Endodermal cell (in vitro differentiated cells): ENCODE measurements around the gene SLC17A2. TPM values are rescaled to one million over a fixed set of nuclear protein-coding genes. Genes with fewer than 3 reads are reported as not detected.

Experiments used
- DNase-seq: peaks from one replicate; pipeline ENCODE4 v3.0.0-alpha.2; 2017
- H3K27ac ChIP-seq: 2 replicates; pipeline ENCODE4 v1.5.1; 2013; ENCODE audit warnings: mild to moderate bottlenecking, low read depth, low read length, moderate library complexity
- H3K27me3 ChIP-seq: 2 replicates; pipeline ENCODE4 v1.6.1; 2013; ENCODE audit warnings: mild to moderate bottlenecking, low read length, moderate library complexity; ENCODE audit not compliant: insufficient read depth, control insufficient read depth, poor library complexity, severe bottlenecking
- H3K36me3 ChIP-seq: 2 replicates; pipeline ENCODE4 v1.7.0; 2013; ENCODE audit warnings: mild to moderate bottlenecking, low read length, moderate library complexity; ENCODE audit not compliant: control insufficient read depth, insufficient read depth
- H3K4me1 ChIP-seq: one replicate; pipeline ENCODE4 v1.7.0; 2013; ENCODE audit warnings: low read length; ENCODE audit not compliant: control insufficient read depth, insufficient read depth
- H3K4me3 ChIP-seq: 2 replicates; pipeline ENCODE4 v1.5.1; 2013; ENCODE audit warnings: mild to moderate bottlenecking, low read length, moderate library complexity
- H3K9ac ChIP-seq: 2 replicates; pipeline ENCODE4 v1.6.1; 2013; ENCODE audit warnings: mild to moderate bottlenecking, low read length, moderate library complexity; ENCODE audit not compliant: poor library complexity, severe bottlenecking; ENCODE audit errors: extremely low read depth
- H3K9me3 ChIP-seq: 2 replicates; pipeline ENCODE4 v1.6.1; 2013; ENCODE audit warnings: mild to moderate bottlenecking, low read length, moderate library complexity; ENCODE audit not compliant: control insufficient read depth
- H3K27ac Mint-ChIP-seq: 2 replicates; pipeline ENCODE4 v1.8.0; 2020; ENCODE audit warnings: mixed read lengths
- H3K27me3 Mint-ChIP-seq: 2 replicates; pipeline ENCODE4 v1.8.0; 2021; ENCODE audit warnings: mild to moderate bottlenecking, mixed read lengths; ENCODE audit not compliant: insufficient read depth
- H3K36me3 Mint-ChIP-seq: 2 replicates; pipeline ENCODE4 v1.8.0; 2020; ENCODE audit warnings: low read depth, mixed read lengths
- H3K4me1 Mint-ChIP-seq: 2 replicates; pipeline ENCODE4 v1.8.0; 2020; ENCODE audit warnings: mixed read lengths
- H3K4me3 Mint-ChIP-seq: 2 replicates; pipeline ENCODE4 v1.8.0; 2020; ENCODE audit warnings: mild to moderate bottlenecking, moderate library complexity, mixed read lengths
- H3K9me3 Mint-ChIP-seq: 2 replicates; pipeline ENCODE4 v1.8.0; 2020; ENCODE audit warnings: mild to moderate bottlenecking, mixed read lengths
- WGBS, 2 experiments: methylation state at CpG; one replicate each; pipeline versions ENCODE4 v1.1.5 to v1.1.7; 2013; ENCODE audit warnings: missing lambda C conversion rate in 2 of 2, mixed read lengths in 1 of 2; ENCODE audit not compliant: insufficient coverage in 1 of 2, insufficient read length in 1 of 2; 5-methylcytosine and 5-hydroxymethylcytosine counted together
- total RNA-seq, 2 donors: library from RNA; stranded (reverse); fragmentation: NEBNext Ultra II Directional in 1 of 2; extraction: Animal tissue kit (Norgen Biotek cat#: 25700) in 1 of 2; gene quantifications; 2 replicates in 1 of 2; 3 replicates in 1 of 2; pipeline ENCODE4 v1.2.1, GENCODE V29; 2021
- TF ChIP-seq, protein P1 (sequence below): fragments of 200-600 bp; sonication (generic); conservative IDR thresholded peaks from 2 replicates; pipeline ENCODE4 v1.5.0; 2021; ENCODE audit warnings: antibody characterized with exemption, mild to moderate bottlenecking

SLC17A2 gene
- total RNA-seq, 2 donors from 2014 or later: not detected

DNA sequence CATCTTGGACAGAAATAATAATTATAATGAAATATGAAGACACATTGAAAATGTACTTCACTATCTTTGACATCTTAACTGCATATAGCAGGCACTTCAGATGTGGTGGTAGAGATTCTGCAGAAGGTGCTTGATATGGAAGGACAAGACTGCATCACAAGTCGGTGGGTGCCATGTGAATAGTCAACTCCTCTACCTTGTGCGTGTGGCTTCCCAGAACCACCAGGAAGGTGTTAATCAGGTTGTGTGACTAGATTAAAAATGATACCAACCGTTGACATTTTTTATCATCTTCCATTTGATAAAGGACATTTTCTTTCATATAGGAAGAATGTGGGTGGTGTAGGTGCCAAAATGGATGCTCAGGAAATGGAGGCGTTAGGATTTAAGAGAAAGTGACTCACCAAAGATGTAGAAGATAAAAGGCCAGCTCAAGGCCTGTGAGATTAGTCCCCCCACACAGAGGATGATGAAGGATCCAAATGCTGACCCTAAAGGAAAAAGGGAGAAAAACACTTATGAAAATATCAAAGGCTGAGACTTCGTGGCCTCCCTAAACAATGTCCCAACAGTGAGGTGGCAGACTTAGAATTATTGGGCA lies 12.3 kb downstream of the SLC17A2 start:
- TF ChIP-seq, protein P1, sequence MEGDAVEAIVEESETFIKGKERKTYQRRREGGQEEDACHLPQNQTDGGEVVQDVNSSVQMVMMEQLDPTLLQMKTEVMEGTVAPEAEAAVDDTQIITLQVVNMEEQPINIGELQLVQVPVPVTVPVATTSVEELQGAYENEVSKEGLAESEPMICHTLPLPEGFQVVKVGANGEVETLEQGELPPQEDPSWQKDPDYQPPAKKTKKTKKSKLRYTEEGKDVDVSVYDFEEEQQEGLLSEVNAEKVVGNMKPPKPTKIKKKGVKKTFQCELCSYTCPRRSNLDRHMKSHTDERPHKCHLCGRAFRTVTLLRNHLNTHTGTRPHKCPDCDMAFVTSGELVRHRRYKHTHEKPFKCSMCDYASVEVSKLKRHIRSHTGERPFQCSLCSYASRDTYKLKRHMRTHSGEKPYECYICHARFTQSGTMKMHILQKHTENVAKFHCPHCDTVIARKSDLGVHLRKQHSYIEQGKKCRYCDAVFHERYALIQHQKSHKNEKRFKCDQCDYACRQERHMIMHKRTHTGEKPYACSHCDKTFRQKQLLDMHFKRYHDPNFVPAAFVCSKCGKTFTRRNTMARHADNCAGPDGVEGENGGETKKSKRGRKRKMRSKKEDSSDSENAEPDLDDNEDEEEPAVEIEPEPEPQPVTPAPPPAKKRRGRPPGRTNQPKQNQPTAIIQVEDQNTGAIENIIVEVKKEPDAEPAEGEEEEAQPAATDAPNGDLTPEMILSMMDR: no peak
- Histone ChIP-seq H3K36me3 (no peaks in the 10 kb centered on the region), H3K4me3 (no peak overlapping the region), H3K4me1 (no peaks in the 10 kb centered on the region), H3K9me3 (no peaks in the 10 kb centered on the region), H3K9ac (no peak overlapping the region), H3K27ac (no peak overlapping the region), H3K27me3 (no peaks in the 10 kb centered on the region)
- Mint-ChIP-seq H3K9me3 (no peaks in the 10 kb centered on the region), H3K4me1 (peaks cover 13% of the 10 kb centered on the region), H3K36me3 (no peaks in the 10 kb centered on the region), H3K27me3 (no peaks in the 10 kb centered on the region), H3K4me3 (no peak overlapping the region), H3K27ac (no peak overlapping the region)
- 50 to 86% methylated on average over 1 to 5 of the region's 5 CpGs for WGBS, 2 experiments
- no peak for DNase-seq

DNA sequence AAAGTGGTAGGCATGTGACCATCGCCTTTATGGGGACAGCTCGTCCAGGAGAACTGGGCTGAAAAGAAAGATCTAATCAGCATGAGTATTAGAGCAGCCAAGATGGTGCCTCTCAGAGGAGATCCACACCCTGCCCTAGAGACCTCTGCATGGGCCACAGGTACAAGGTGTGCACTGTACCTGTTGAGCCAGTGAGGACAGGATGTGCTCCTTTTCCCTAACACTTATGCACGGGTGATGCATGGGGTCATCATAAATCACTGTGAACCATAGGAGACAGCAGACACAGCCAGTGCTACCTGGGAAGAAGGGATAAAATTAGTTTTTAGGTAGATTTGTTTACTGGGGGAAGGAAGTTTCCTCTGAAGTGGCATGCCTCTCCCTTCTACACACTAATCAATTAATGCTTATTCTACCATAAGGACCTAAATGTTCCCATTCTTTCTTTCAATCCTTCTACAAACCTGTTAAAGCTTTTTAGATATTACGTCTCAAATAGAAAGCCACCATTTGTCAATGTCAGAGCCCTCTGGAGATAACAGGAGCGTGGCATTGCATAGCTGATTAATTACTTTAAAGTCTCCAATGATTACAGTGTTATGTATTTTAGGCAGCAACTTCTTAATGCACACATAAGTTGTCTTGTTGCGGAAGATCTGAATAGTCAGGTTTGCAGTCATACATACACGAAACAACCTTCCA lies 13.6 kb downstream of the SLC17A2 start:
- no peaks in the 10 kb centered on the region for H3K9me3 Mint-ChIP-seq
- no peak overlapping the region for H3K27ac Mint-ChIP-seq
- Histone ChIP-seq H3K27ac (no peak overlapping the region), H3K4me1 (no peaks in the 10 kb centered on the region), H3K9ac (no peak overlapping the region), H3K36me3 (no peaks in the 10 kb centered on the region), H3K9me3 (no peaks in the 10 kb centered on the region), H3K4me3 (no peak overlapping the region), H3K27me3 (no peaks in the 10 kb centered on the region)
- no peak overlapping the region for H3K4me3 Mint-ChIP-seq
- no peaks in the 10 kb centered on the region for H3K36me3 Mint-ChIP-seq
- peaks cover 13% of the 10 kb centered on the region for H3K4me1 Mint-ChIP-seq
- WGBS, 2 experiments: 91 to 97% methylated on average over 6 to 7 of the region's 7 CpGs
- TF ChIP-seq, protein P1: no peak
- H3K27me3 Mint-ChIP-seq: no peaks in the 10 kb centered on the region
- no peak for DNase-seq

DNA sequence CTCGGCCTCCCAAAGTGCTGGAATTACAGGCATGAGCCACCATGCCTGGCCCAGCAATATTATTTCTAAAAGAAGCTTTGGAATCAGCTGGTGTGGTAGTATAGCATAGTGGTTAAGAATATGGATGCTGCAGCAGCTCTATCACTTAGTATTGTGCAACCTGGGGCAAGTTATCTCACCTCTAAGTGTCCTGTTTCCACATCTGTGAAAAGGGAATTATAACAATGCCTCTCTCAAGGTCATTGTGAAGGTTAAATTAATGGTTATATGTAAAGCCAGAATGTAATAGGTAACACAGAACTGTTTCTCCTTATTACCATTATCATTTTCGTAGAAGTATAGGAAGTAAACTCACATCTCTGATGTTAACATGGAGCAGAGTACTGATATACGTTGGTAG lies 14.2 kb downstream of the SLC17A2 start:
- WGBS, 2 experiments: 92 to 100% methylated on average over 1 to 3 of the region's 3 CpGs
- Histone ChIP-seq H3K27ac (no peak overlapping the region), H3K9me3 (no peaks in the 10 kb centered on the region), H3K27me3 (no peaks in the 10 kb centered on the region), H3K4me1 (no peaks in the 10 kb centered on the region), H3K36me3 (no peaks in the 10 kb centered on the region), H3K9ac (no peak overlapping the region), H3K4me3 (no peak overlapping the region)
- Mint-ChIP-seq H3K9me3 (no peaks in the 10 kb centered on the region), H3K4me1 (peaks cover 13% of the 10 kb centered on the region), H3K36me3 (no peaks in the 10 kb centered on the region), H3K4me3 (no peak overlapping the region), H3K27me3 (no peaks in the 10 kb centered on the region), H3K27ac (no peak overlapping the region)
- TF ChIP-seq, protein P1: no peak
- no peak for DNase-seq
